HepG2 (cell line): ENCODE measurements around the gene MAGEA12. TPM values are rescaled to one million over a fixed set of nuclear protein-coding genes. Genes with fewer than 3 reads are reported as not detected.
"Not testable (repeated sequence)": the region's sequence is repeated elsewhere in the genome, so short reads cannot be mapped to it uniquely, and the experiment has no call there.

Source experiments
- ATAC-seq: fragments of 200-7000 bp; cut with Tn5 transposase; 3 replicates; pipeline ENCODE4 v1.9.1; 2020; ENCODE audit warnings: mild to moderate bottlenecking, moderate library complexity
- BruUV-seq: library from RNA; stranded (reverse); fragments of 400-500 nt; replicated peaks from 2 replicates; lab custom pipeline; 2021; lab: Mats Ljungman, UMichigan
- CTCF ChIA-PET: fragments of 300-600 bp; formaldehyde crosslinking; extraction: SDS; loops from one replicate; lab custom pipeline; 2021; ENCODE audit warnings: low total read pairs, inconsistent platforms, low intra/inter-chr PET ratio; lab: Yijun Ruan, JAX
- POLR2A ChIA-PET: fragments of 350-600 bp; sonication (Branson Sonifier 250); formaldehyde crosslinking; loops from one replicate; lab custom pipeline; 2020; ENCODE audit warnings: antibody characterized with exemption, inconsistent platforms; lab: Yijun Ruan, JAX
- DNase-seq: peaks from one replicate; pipeline ENCODE4 v3.0.0-alpha.2; 2015; ENCODE audit warnings: low spot score
- FAIRE-seq: peaks from 3 replicates; lab custom pipeline; 2011; peaks lifted over from hg19 to GRCh38; lab: Jason Lieb, UNC
- H2AFZ ChIP-seq: one replicate; pipeline ENCODE4 v1.6.1; 2011; ENCODE audit warnings: low read length, inconsistent platforms
- H3K27ac ChIP-seq: fragments of 300-600 bp; 3 replicates; pipeline ENCODE4 v1.8.0; 2011; ENCODE audit warnings: mixed run types, mild to moderate bottlenecking, mixed read lengths, low read length, inconsistent platforms; ENCODE audit not compliant: insufficient read depth; ENCODE audit errors: extremely low read length
- H3K27me3 ChIP-seq, 2 experiments: fragments of 200-600 bp in 1 of 2; 2 replicates in 1 of 2; 3 replicates in 1 of 2; pipeline versions ENCODE4 v1.6.0 to v1.8.0; 2011; ENCODE audit warnings: low read length in 2 of 2, mild to moderate bottlenecking in 2 of 2, moderate library complexity in 2 of 2, inconsistent platforms in 1 of 2; ENCODE audit not compliant: insufficient read depth in 2 of 2, control insufficient read depth in 1 of 2
- H3K36me3 ChIP-seq, 2 experiments: fragments of 200-600 bp in 1 of 2; replicated peaks in 1 of 2; 2 replicates in 1 of 2; 3 replicates in 1 of 2; pipeline versions ENCODE4 v1.5.1 to v1.8.0; 2011; ENCODE audit warnings: low read length in 2 of 2, inconsistent platforms in 1 of 2; ENCODE audit not compliant: insufficient read depth in 2 of 2, control insufficient read depth in 1 of 2
- H3K4me1 ChIP-seq: 2 replicates; pipeline ENCODE4 v1.5.1; 2012; ENCODE audit warnings: low read length, inconsistent platforms; ENCODE audit not compliant: insufficient read depth
- H3K4me2 ChIP-seq: 2 replicates; pipeline ENCODE4 v1.6.0; 2011; ENCODE audit warnings: low read depth, low read length, inconsistent platforms
- H3K4me3 ChIP-seq, 3 experiments: fragments of 200-600 bp in 1 of 3; sonication (generic), shearing (Covaris generic) in 1 of 3; replicated peaks in 1 of 3; 2 replicates each; pipeline ENCODE4 v1.5.1; 2011 to 2016; ENCODE audit warnings: low read length in 3 of 3, inconsistent platforms in 2 of 3, low read depth in 2 of 3, mild to moderate bottlenecking in 2 of 3, control low read depth in 1 of 3, mixed read lengths in 1 of 3; ENCODE audit not compliant: insufficient read depth in 1 of 3
- H3K79me2 ChIP-seq: one replicate; pipeline ENCODE4 v1.6.1; 2011; ENCODE audit warnings: low read length, inconsistent platforms; ENCODE audit not compliant: insufficient read depth
- H3K9ac ChIP-seq: 2 replicates; pipeline ENCODE4 v1.6.0; 2011; ENCODE audit warnings: mild to moderate bottlenecking, low read depth, low read length, inconsistent platforms; ENCODE audit not compliant: insufficient read depth
- H3K9me3 ChIP-seq: 2 replicates; pipeline ENCODE4 v1.5.1; 2012; ENCODE audit warnings: mild to moderate bottlenecking, low read length
- H4K20me1 ChIP-seq: 2 replicates; pipeline ENCODE4 v1.6.0; 2011; ENCODE audit warnings: inconsistent platforms, mild to moderate bottlenecking, low read length, moderate library complexity; ENCODE audit not compliant: insufficient read depth
- TGIF2 ChIP-seq: IDR thresholded peaks from 2 replicates; pipeline ENCODE4 v1.6.1; 2016; ENCODE audit warnings: control low read depth, missing compliant biosample characterization
- ZNF232 ChIP-seq: sonication (generic); formaldehyde crosslinking; IDR thresholded peaks from 2 replicates; pipeline ENCODE4 v1.4.0; 2020; ENCODE audit warnings: missing genetic modification reagents, borderline replicate concordance
- ZNF234 ChIP-seq: sonication (generic); formaldehyde crosslinking; conservative IDR thresholded peaks from 2 replicates; pipeline ENCODE4 v1.5.1; 2020; ENCODE audit warnings: mild to moderate bottlenecking, missing genetic modification reagents
- ZNF3 ChIP-seq: IDR thresholded peaks from 2 replicates; pipeline ENCODE4 v1.7.0; 2017; ENCODE audit warnings: inconsistent platforms
- ZNF496 ChIP-seq: sonication (generic); formaldehyde crosslinking; IDR thresholded peaks from 2 replicates; pipeline ENCODE4 v1.8.1; 2023; ENCODE audit warnings: mild to moderate bottlenecking, moderate library complexity, missing genetic modification reagents; ENCODE audit not compliant: insufficient replicate concordance
- WGBS: methylation state at CpG from one replicate; pipeline ENCODE4 v1.1.6; 2017; ENCODE audit warnings: low lambda C conversion rate; 5-methylcytosine and 5-hydroxymethylcytosine counted together
- in situ Hi-C: cut with HindIII; loops from 2 replicates; pipeline ENCODE4 v1.10.0; 2017; ENCODE audit warnings: low pct_unique_long_range_greater_than_20kb; ENCODE audit not compliant: extremely low pct_ligation_motif_present
- intact Hi-C: fragments of 100-400 bp; cut with micrococcal nuclease; formaldehyde crosslinking; loops from one replicate; pipeline ENCODE4 v1.10.0; 2022; ENCODE audit not compliant: unreplicated experiment
- polyA plus RNA-seq, 8 experiments: library from polyadenylated mRNA; depleted of rRNA in 3 of 8; stranded (reverse) in 7 of 8; unstranded in 1 of 8; fragments of >200 nt; fragmentation: Illumina TruSeq in 4 of 8; extraction: Trizol in 4 of 8; gene quantifications; 2 replicates each; pipeline versions ENCODE4 v1.2.1 to v1.2.3, GENCODE V29; 2011 to 2016; ENCODE audit warnings: low read depth in 4 of 8, missing spikeins in 1 of 8, mixed read lengths in 1 of 8; ENCODE audit not compliant: insufficient read depth in 1 of 8
- total RNA-seq, 5 experiments: library from RNA; depleted of rRNA; stranded (reverse); fragments of >200 nt; fragmentation: Illumina TruSeq; extraction: Trizol; gene quantifications; 2 replicates each; pipeline ENCODE4 v1.2.3, GENCODE V29; 2016; ENCODE audit warnings: low read depth in 1 of 5

MAGEA12 gene
- total and polyA plus RNA-seq, 2 of the 13 experiments (the other 11 are each of a cell fraction or from before 2014, with no cell fraction given), result not detected

- no peak for TF ChIP-seq ZNF232 (CRISPR knock-in tag)
- no peak for TF ChIP-seq ZNF3 (CRISPR knock-in tag)
- no peak for TF ChIP-seq ZNF496 (CRISPR knock-in tag)
- no peak for TF ChIP-seq TGIF2 (CRISPR knock-in tag)
- no peak for TF ChIP-seq ZNF234 (CRISPR knock-in tag)
- TF ChIP-seq, all 625 proteins: peak for 0
- no peaks in the 10 kb centered on the region for H3K4me1 ChIP-seq
- no peaks in the 10 kb centered on the region for H4K20me1 ChIP-seq
- no peak for ATAC-seq
- 17% methylated on average over 1 of the region's 7 CpGs for WGBS
- DNase-seq, result no peak
- no peak overlapping the region for H3K4me2 ChIP-seq
- intact Hi-C loops (no loop called here), in situ Hi-C loops (no loop called here)
- no TSS peak for BruUV-seq
- no peaks in the 10 kb centered on the region for H3K79me2 ChIP-seq
- H3K9ac ChIP-seq, result no peak overlapping the region
- no peaks in the 10 kb centered on the region for H3K27me3 ChIP-seq
- no peak overlapping the region for H2AFZ ChIP-seq
- H3K36me3 ChIP-seq, result no peaks in the 10 kb centered on the region
- CTCF ChIA-PET, result no interaction called here
- no peaks in the 10 kb centered on the region for H3K9me3 ChIP-seq
- POLR2A ChIA-PET, result no interaction called here
- H3K4me3 ChIP-seq, result no peak overlapping the region
- FAIRE-seq, result no peak
- H3K27ac ChIP-seq, result no peak overlapping the region
Observed at GRCh38 chrX:152725409-152725808, 8.1 kb upstream of the MAGEA12 start.

- no CpG with 5 or more reads among the region's 22 CpGs for WGBS
- H3K4me1 ChIP-seq, H4K20me1 ChIP-seq, CTCF ChIA-PET, in situ Hi-C loops, H3K36me3 ChIP-seq, H3K27ac ChIP-seq, ATAC-seq, H3K9ac ChIP-seq, intact Hi-C loops, H3K27me3 ChIP-seq, H3K79me2 ChIP-seq, H3K4me3 ChIP-seq, POLR2A ChIA-PET, H3K4me2 ChIP-seq, H3K9me3 ChIP-seq, H2AFZ ChIP-seq, DNase-seq, FAIRE-seq, BruUV-seq: not testable (repeated sequence)
Observed at GRCh38 chrX:152734143-152734858, 744 bp downstream of the MAGEA12 start.
